IPS DF 4.7 (cell line): ENCODE data around the gene TNFAIP8L1.
"Not testable (repeated sequence)": the region's sequence is repeated elsewhere in the genome, so short reads cannot be mapped to it uniquely, and the experiment has no call there.

Source experiments
- DNase-seq: peaks from one replicate; pipeline ENCODE4 v3.0.0-alpha.2; 2013; ENCODE audit warnings: low spot score; ENCODE audit errors: extremely low read depth

TNFAIP8L1 gene

DNA sequence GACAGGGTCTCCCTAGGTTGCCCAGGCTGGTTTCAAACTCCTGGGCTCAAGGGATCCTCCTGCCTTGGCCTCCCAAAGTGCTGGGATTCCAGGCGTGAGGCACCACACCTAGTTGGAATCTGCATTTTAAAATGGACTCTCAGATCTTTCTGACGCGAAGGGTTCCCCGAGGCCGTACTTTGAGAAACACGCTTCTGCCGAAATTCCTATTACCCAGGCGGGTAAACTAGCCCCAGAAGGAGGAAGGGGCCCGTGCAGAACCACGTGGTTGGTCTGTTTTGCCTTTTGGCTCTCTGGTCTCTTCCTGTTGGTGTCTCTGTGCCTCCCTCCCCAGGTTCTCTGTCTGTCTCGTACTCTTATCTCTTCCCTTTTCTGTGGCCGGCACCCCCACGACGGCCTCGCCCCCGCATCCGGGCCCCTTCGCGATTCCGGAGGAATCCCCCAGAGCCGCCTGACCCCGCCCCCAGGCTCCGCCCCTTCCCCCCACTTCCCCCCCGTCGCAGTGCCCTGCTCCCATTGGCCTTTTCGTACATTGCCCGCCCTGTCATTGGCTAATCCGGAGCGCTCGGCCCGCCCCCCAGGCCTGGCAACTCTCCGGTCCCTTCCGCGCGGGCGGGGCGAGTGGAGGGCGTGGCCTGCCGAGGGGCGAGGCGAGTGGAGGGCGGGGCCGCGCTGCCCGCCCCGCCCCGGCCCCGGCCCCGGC, at the start of gene TNFAIP8L1:
TNFAIP8L1 (plus strand) TSS at position 689 of the 703 bp plus-strand sequence. CDS start 12,354 bp downstream, outside the sequence.
- no peak for DNase-seq

DNA sequence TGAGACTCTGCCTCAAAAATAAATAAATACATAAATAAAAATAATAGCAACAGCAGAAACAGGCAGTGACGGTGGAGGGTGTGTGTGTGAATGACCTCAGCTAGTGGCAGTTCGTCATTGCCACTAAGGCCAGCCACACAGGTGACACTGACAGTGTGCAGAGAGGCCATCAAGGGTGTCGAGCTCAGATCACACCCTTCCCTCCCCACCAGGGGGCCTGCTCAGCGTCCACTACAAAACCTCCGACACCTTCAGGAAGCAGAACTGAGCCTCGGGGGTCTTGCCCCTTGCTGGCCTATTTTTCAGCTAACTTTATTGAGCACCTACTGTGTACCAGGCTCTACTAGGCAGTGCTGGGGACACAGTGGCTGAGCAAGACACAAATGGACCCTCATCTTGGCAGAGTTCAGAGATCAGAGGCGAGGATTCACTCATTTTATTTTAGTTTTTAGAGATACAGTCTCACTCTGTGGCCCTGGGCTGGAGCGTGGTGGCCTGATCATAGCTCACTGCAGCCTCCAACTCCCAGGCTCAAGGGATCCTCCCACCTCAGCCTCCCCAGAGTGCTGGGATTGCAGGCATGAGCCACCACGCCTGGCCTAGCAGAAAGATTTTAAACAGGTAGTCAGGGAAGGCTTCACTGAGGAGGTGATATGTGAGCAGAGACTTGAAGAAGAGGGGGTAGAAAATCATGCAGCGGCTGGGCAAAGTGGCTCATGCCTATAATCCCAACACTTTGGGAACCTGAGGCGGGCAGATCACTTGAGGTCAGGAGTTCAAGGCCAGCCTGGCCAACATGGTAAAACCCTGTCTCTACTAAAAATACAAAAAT, 49.5 kb upstream of the TNFAIP8L1 start:
- no peak for DNase-seq

DNA sequence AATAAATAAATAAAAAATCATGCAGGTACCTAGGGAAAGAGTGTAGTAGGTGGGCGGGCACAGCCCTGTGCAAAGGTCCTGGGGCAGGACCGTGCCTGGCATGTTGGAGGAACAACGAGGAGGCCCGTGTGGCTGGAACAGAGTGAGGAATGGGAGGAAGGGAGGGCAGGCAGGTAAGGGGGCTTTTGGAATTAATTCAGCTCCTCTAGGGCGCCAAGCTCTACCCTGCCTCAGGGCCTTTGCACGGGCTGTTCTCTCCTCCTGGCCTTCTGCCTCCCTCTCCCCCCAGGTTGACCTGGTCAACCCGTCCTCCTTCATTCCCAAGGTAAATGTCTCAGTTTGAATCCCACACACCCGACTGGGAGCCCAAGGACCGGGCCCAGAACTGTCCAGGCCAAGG, 48.8 kb upstream of the TNFAIP8L1 start:
- DNase-seq = no peak

- no peak for DNase-seq
These were observed 48.0 kb upstream of the TNFAIP8L1 start for GRCh38 chr19:4591320-4591719.

- DNase-seq = no peak
These were observed 46.9 kb upstream of the TNFAIP8L1 start for GRCh38 chr19:4592445-4592844.

DNA sequence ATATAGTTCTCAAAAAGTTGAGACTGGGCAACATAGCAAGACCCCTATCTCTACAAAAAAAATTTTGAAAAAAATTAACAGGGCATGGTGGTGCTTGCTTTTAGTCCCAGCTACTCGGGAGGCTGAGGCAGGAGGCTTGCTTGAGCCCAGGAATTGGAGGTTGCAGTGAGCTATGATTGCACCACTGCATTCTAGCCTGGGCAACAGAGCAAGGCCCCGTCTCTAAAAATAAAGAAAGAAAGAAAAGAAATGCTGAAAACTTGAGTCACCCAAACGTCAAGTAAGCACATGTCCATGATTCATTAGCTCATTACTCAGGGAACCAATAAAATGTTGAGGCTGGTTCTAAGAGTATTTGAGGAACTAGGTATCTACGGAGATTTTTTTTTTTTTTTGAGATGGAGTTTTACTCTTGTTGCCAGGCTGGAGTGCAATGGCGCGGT, 45.9 kb upstream of the TNFAIP8L1 start:
- DNase-seq = no peak

GRCh38 chr19:4594201-4594600, 45.1 kb upstream of the TNFAIP8L1 start:
- DNase-seq = no peak

DNA sequence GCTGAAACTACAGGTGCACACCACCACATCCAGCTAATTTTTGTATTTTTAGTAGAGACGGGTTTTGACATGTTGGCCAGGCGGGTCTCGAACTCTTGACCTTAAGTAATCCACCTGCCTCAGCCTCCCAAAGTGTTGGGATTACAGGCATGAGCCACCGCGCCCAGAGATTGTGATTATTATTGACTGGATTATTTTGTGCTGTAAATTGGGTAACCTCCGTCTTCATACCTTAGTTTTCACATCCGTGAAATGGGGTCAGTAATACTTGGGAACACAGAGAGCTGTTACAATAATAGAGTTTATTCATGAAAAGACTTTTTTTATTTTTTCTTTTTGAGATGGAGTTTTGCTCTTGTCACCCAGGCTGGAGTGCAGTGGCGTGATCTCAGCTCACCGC, 44.2 kb upstream of the TNFAIP8L1 start:
- DNase-seq = not testable (repeated sequence)

DNA sequence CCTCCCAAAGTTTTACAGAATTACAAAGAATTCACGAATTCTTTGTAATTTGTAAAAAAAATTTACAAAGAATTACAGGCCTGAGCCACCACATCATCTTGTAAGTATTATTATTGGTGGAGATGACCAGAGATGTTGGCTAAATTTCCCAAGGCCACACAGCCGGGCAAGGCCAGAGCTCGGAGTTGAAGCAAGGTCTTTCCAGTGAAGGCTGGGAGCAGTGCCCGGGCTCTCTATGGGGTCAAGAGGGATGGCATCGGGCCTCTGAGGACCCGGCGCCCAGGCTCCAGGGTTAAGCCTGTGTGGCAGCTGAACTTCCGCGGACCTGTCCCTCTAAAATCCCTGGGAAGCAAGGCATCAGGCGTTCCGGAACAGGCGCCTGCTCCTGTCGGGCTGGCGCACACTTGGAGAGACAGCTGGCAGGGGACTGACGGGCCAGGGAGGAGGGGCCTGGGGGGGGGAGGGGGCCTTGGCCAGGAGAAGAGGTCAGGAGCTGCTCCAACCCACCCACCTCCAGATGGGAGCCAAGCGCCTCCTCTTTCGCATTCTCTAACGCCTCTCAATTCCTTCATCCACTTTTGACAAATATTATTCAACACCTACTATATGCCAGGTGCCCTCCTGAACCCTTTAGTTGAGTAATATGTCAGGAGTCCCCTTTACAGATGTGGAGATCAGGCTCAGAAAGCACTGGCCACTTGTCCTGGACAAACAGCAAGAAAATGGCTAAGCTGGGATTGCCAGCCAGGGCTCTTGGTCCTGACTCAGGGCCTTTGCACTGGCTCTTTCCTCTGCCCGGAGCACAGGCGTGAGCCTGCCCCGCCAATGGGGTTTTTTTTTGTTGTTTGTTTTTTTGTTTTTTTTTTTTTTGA, 43.0 kb upstream of the TNFAIP8L1 start:
- no peak for DNase-seq

DNA sequence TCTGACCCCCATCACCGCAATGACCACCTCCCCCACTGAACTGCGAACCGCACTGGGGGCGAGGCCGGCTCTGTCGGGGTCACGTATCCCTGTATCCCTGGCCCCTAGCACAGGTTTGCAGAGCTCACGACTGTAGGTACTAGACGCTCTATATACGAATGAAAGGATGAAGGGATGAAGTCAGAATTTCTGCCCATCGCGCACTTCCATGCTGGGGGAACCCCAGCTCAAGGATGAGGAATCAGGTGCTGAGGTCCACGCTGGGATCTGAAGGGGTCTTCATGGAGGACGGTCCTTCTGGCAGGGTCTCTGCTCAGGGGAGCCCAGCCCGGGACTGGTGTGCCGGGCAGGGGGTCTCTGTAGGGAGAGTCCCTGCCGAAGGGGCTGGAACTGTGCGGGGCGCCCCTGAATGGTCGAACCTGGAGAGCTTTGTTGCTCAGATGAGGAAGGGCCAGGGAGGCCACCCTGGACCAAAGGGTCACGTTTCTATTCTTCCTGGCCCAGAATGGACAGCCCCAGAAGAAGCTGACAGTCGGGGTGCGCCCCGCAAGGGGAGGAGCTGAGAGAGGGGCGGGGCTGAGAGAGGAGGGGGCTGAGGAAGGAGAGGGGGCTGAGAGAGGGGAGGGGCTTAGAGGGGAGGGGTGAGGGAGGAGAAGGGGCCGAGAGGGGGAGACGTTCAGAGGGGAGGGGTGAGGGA, 41.9 kb upstream of the TNFAIP8L1 start:
- no peak for DNase-seq

DNA sequence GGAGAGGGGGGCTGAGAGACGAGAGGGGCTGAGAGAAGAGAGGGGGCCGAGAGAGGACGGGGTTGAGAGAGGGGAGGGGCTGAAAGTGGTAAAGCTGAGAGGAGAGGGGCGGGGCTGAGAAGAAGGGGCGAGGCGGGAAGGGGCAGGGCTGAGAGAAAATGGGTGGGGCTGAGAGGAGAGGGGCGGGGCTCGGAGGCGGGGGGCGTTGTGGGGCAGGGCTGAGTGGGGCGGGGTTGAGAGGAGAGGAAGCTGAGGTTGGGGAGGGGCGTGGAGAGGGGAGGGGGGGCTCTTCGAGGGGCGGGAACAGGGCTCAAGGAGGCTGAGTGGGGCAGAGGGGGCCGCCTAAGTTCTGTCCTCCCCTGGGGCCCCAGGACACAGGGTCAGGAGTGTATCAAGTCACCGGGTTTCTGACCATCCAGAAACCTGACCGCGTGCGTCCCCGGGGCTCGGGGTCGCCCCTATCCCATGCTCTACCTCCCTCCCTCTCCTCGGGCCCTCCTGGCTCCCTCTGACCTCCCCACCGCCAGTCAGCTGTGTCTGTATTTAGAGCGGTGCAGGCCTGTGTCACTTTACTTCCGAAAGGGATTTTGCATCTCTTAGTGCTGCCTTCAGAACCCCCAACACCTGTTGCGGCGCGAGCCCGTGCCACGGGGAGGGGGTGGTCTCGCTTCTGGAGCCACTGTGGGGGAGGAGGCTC, 41.2 kb upstream of the TNFAIP8L1 start:
- no peak for DNase-seq

- DNase-seq = no peak
These were observed 40.6 kb upstream of the TNFAIP8L1 start for GRCh38 chr19:4598712-4599111.

DNA sequence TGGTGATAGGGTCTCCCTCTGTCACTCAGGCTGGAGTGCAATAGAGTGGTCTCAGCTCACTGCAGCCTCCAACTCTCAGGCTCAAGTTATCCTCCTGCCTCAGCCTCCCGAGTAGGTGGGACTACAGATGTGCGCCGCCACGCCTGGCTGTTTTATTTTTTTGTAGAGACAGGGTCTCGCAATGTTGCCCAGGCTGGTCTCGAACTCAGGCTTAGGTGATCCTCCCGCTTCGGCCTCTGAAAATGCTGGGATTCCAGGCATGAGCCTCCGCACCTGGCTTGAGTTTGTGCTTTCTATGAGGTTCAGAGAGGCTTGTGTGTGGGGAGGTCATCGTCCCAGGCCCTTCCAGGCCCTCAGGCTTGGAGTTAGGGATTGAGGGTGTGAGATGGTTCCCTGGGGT, 39.2 kb upstream of the TNFAIP8L1 start:
- DNase-seq = no peak

- no peak for DNase-seq
These were observed 38.4 kb upstream of the TNFAIP8L1 start for GRCh38 chr19:4600893-4601292.

- DNase-seq = no peak
These were observed 37.0 kb upstream of the TNFAIP8L1 start for GRCh38 chr19:4602173-4602788.

DNA sequence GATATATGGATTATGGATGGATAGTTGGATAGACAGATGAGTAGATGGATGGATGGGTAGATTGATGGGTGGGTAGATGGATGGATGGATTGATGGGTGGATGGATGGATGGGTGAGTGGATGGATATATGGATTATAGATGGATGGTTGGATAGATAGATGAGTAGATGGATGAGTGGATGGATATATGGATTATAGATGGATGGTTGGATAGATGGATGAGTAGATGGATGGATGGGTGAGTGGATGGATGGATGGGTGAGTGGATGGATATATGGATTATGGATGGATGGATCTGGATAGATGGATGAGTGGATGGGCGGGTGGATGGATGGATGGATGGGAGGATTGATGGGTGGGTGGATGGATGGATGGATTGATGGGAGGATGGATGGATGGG, 36.4 kb upstream of the TNFAIP8L1 start:
- no peak for DNase-seq

- DNase-seq = no peak
These were observed 34.4 kb upstream of the TNFAIP8L1 start for GRCh38 chr19:4604912-4605311.

GRCh38 chr19:4606181-4606580, 33.1 kb upstream of the TNFAIP8L1 start:
- DNase-seq = no peak

DNA sequence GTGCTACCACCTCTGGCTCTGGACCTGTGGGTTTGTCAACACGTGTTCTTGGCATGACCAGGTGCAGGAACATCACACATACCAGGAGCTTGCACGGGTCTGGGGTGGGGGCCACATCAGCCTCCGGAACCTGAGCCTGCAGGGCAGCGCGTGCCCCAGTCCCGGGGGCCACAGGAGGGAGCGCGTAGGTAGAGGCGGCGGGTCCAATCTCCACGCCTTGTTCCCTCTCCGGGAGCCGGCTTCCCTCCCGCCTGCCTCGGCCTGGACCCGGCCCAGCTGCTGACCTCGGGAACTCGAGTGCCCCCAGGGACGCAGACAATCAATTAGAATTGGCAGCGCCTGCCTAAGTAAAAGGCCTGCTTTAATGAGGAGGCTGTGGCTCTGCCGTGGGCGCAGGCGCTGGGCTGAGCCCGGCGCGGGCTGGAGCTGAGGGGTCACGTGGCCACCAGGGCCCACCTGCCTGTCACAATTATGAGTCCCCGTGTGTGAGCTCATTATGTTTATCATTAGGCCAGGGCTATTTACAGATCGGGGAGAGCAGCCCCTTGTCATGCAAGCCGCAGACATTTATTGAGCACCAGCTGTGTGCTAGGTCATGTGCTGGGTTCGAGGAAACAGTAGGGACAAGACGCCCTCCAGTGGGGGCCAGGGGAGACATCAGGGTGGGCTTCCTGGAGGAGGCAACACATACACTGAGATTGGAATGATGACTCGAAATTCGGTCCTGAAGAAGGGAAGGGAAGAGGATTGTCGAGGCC, 32.2 kb upstream of the TNFAIP8L1 start:
- no peak for DNase-seq
